Measurements from ENCODE around the gene AK8. TPM values are rescaled to one million over a fixed set of nuclear protein-coding genes. Genes with fewer than 3 reads are reported as not detected.

AK8 gene
- total RNA-seq, 6 experiments from 2014 or later: 0.12 TPM; not detected in 4

DNA sequence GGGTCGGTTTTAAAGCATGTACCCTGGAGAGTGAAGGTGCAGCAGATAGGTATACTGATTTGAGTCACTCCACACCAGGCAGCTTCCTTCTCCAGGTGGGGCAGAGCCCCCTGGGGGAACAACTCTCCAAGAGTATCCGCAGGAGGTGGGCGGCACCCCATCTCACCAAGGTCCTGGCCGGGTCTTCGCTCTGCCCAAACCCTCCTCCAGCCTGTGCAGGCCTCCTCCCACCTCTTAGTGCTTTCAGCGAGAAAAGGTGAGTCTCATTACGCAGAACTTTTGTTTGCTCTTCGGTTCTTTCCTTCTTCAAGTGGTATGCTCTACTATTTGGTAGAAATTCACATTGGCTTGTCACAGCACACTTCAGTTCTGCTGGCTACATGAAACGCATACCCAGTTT lies 14.3 kb upstream of the AK8 start:
- peaks cover 0 to 26% (median 12%) of the 10 kb centered on the region in 4 donors for H3K36me3 ChIP-seq
- no peak for DNase-seq
- H3K9me3 ChIP-seq: no peaks in the 10 kb centered on the region
- TF ChIP-seq POLR2A (IDR thresholded peaks at IDR 0.05): no peak
- TF ChIP-seq, protein P1, sequence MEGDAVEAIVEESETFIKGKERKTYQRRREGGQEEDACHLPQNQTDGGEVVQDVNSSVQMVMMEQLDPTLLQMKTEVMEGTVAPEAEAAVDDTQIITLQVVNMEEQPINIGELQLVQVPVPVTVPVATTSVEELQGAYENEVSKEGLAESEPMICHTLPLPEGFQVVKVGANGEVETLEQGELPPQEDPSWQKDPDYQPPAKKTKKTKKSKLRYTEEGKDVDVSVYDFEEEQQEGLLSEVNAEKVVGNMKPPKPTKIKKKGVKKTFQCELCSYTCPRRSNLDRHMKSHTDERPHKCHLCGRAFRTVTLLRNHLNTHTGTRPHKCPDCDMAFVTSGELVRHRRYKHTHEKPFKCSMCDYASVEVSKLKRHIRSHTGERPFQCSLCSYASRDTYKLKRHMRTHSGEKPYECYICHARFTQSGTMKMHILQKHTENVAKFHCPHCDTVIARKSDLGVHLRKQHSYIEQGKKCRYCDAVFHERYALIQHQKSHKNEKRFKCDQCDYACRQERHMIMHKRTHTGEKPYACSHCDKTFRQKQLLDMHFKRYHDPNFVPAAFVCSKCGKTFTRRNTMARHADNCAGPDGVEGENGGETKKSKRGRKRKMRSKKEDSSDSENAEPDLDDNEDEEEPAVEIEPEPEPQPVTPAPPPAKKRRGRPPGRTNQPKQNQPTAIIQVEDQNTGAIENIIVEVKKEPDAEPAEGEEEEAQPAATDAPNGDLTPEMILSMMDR (IDR thresholded peaks at IDR 0.05): no peak
- no peaks in the 10 kb centered on the region for H3K27me3 ChIP-seq
- H3K4me1 ChIP-seq: no peaks in the 10 kb centered on the region
- no peak overlapping the region for H3K4me3 ChIP-seq
- ATAC-seq: no peak
- 78% methylated on average over 8 of the region's 9 CpGs for WGBS (ENCODE audit: insufficient coverage, low coverage, low lambda C conversion rate, missing lambda C conversion rate)
- intact Hi-C loops (cut with DNase I): no loop called here
- no peak overlapping the region for H3K27ac ChIP-seq

DNA sequence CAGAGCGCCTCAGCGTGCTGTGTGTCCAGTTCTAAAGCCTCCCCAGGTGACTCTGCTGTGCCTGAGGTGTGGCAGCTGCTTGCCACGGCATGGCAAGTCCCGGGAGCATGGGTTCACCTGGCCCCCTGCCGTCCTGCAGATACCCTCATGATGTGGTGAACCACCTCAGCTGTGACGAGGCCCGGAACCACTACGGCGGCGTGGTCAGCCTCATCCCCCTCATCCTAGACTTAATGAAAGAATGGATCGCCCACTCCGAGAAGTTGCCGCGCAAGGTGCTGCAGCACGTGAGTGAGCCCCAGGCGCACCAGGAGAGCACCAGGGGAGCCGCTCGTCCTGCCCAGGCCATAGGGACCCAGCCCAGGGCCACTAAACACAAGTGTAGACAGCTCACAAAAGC lies 10.1 kb upstream of the AK8 start:
- ATAC-seq (peak in 1 of 4 donors; percentile 11), DNase-seq (no peak)
- H3K27me3 ChIP-seq: no peaks in the 10 kb centered on the region
- no peak overlapping the region for H3K4me3 ChIP-seq
- TF ChIP-seq, protein P1 (IDR thresholded peaks at IDR 0.05): no peak
- TF ChIP-seq POLR2A (IDR thresholded peaks at IDR 0.05): no peak
- 100% methylated on average over 1 of the region's 18 CpGs for WGBS (ENCODE audit: insufficient coverage, low coverage, low lambda C conversion rate, missing lambda C conversion rate)
- H3K4me1 ChIP-seq: no peaks in the 10 kb centered on the region
- no peak overlapping the region for H3K27ac ChIP-seq
- H3K9me3 ChIP-seq: no peaks in the 10 kb centered on the region
- H3K36me3 ChIP-seq: no peaks in the 10 kb centered on the region
- intact Hi-C loops (cut with DNase I): no loop called here

DNA sequence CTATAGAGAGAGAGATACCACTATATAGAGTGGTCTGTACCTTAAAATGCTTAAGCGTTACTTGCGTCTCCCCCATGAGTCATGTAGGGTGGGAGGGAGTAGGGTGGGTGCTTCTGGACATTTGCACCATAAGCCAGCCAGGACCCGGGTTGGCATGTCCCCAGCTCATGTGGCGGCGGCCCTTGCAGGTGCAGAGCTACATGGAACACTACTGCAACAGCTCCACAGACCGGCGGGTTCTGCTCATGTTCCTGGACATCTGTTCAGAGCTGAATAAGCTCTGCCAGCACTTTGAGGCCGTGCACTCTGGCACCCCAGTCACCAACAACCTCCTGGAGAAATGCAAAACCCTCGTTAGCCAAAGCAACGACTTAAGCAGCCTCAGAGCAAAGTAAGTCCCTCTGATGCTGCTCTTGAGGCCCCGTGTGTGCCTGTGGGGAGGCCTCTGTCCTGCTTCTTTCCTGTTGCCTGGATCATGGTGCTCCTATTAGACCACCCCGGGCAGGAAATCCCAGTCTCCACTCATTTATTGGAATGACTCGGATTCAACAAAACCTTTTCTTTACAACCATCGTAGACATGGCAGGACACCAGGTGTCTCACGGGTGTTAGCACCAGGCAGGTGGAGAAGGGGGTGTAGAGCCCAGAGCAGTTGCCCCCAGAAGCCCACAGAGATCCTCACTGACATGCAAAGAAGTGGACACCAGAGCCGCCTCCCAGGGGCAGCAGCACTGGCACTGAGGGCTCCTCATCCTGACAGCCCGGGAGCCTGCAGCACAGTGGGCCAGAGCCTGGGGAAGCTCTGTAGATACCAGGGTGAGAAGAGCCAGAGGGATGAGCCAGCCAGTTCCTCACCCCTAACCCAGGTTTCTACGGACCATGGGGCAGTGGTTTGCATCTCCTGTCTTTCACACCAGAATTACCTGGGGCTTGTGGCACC lies 9.4 kb upstream of the AK8 start:
- H3K4me1 ChIP-seq: no peaks in the 10 kb centered on the region
- WGBS (ENCODE audit: insufficient coverage, low coverage, low lambda C conversion rate, missing lambda C conversion rate): 97% methylated on average over 5 of the region's 18 CpGs
- intact Hi-C loops (cut with DNase I): no loop called here
- ATAC-seq (no peak), DNase-seq (no peak)
- TF ChIP-seq, protein P1 (IDR thresholded peaks at IDR 0.05): no peak
- TF ChIP-seq POLR2A (IDR thresholded peaks at IDR 0.05): no peak
- no peaks in the 10 kb centered on the region for H3K27me3 ChIP-seq
- H3K27ac ChIP-seq: no peak overlapping the region
- H3K36me3 ChIP-seq: no peaks in the 10 kb centered on the region
- no peaks in the 10 kb centered on the region for H3K9me3 ChIP-seq
- no peak overlapping the region for H3K4me3 ChIP-seq

DNA sequence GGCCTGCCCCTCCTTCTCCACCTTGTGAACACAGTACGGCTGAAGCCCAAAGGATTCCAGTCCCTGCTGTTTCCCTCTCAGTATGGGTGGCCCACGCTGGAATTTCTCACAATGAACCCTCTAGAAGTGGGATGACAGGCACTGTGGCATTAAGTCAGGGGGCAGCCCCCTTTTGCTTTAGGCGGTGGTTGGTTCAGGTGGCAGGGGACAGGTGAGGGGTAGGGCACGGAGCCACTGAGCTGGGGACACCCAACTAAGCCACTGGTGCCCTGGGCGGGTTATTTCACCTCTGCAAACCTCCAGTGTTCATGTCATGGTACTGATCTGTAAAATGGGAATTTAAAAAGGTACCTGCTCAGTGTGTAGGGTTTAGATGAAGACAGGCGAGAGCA lies 8.2 kb upstream of the AK8 start:
- ATAC-seq (no peak), DNase-seq (no peak)
- 92% methylated on average over 5 of the region's 6 CpGs for WGBS (ENCODE audit: insufficient coverage, low coverage, low lambda C conversion rate, missing lambda C conversion rate)

More for the DNA sequence above, 8.2 kb upstream of the AK8 start:
- Histone ChIP-seq H3K4me3 (no peak overlapping the region), H3K27me3 (no peaks in the 10 kb centered on the region), H3K27ac (no peak overlapping the region), H3K9me3 (no peaks in the 10 kb centered on the region), H3K4me1 (no peaks in the 10 kb centered on the region), H3K36me3 (no peaks in the 10 kb centered on the region)
- TF ChIP-seq POLR2A (IDR thresholded peaks at IDR 0.05): no peak
- TF ChIP-seq, protein P1 (IDR thresholded peaks at IDR 0.05): no peak
- intact Hi-C loops (cut with DNase I): no loop called here

All from right lobe of liver (tissue), 6 donors.